GM06990 (cell line): ENCODE results near the gene GNAI2.

Experiments used
- DNase-seq: peaks from one replicate; pipeline ENCODE4 v3.0.0-alpha.2; 2011; ENCODE audit not compliant: insufficient read length; ENCODE audit errors: extremely low read depth
- H3K27me3 ChIP-seq: replicated peaks from 2 replicates; pipeline ENCODE4 v1.6.0; 2011; ENCODE audit warnings: low read length; ENCODE audit not compliant: control insufficient read depth, insufficient read depth
- H3K36me3 ChIP-seq: 2 replicates; pipeline ENCODE4 v1.5.1; 2011; ENCODE audit warnings: low read length; ENCODE audit not compliant: control insufficient read depth, insufficient read depth
- H3K4me3 ChIP-seq: replicated peaks from 2 replicates; pipeline ENCODE4 v1.5.1; 2011; ENCODE audit warnings: low read depth, mild to moderate bottlenecking, control low read depth, low read length
- CTCF ChIP-seq: IDR thresholded peaks from 2 replicates; pipeline ENCODE4 v1.5.1; 2011; ENCODE audit warnings: low read length, control low read depth, mild to moderate bottlenecking, inconsistent platforms; ENCODE audit not compliant: insufficient read depth, poor library complexity, severe bottlenecking

Gene GNAI2

GRCh38 chr3:50258029-50258680 lies 22.2 kb downstream of the GNAI2 start:
- Histone ChIP-seq H3K4me3 (no peak overlapping the region), H3K36me3 (peaks cover 39% of the 10 kb centered on the region), H3K27me3 (no peaks in the 10 kb centered on the region)
- DNase-seq: no peak
- TF ChIP-seq CTCF: no peak

GRCh38 chr3:50258979-50259378 lies 23.0 kb downstream of the GNAI2 start:
- Histone ChIP-seq H3K4me3 (no peak overlapping the region), H3K36me3 (peaks cover 38% of the 10 kb centered on the region), H3K27me3 (no peaks in the 10 kb centered on the region)
- TF ChIP-seq CTCF: no peak
- no peak for DNase-seq

- TF ChIP-seq CTCF: no peak
- Histone ChIP-seq H3K4me3 (no peak overlapping the region), H3K36me3 (peaks cover 33% of the 10 kb centered on the region), H3K27me3 (no peaks in the 10 kb centered on the region)
- no peak for DNase-seq
Measured at GRCh38 chr3:50259432-50260026, 23.5 kb downstream of the GNAI2 start.

GRCh38 chr3:50260027-50260941 lies 24.3 kb downstream of the GNAI2 start:
- H3K27me3 ChIP-seq: no peaks in the 10 kb centered on the region
- peak overlapping the region; percentile 59 for H3K4me3 ChIP-seq
- H3K36me3 ChIP-seq: peaks cover 27% of the 10 kb centered on the region
- TF ChIP-seq CTCF: peak; percentile 69
- DNase-seq: peak; percentile 89

- Histone ChIP-seq H3K36me3 (peaks cover 24% of the 10 kb centered on the region), H3K27me3 (no peaks in the 10 kb centered on the region), H3K4me3 (no peak overlapping the region)
- no peak for TF ChIP-seq CTCF
- no peak for DNase-seq
Measured at GRCh38 chr3:50260942-50261441, 25.0 kb downstream of the GNAI2 start.
